Measurements from ENCODE around the gene LRRC8C.

Gene LRRC8C

DNA sequence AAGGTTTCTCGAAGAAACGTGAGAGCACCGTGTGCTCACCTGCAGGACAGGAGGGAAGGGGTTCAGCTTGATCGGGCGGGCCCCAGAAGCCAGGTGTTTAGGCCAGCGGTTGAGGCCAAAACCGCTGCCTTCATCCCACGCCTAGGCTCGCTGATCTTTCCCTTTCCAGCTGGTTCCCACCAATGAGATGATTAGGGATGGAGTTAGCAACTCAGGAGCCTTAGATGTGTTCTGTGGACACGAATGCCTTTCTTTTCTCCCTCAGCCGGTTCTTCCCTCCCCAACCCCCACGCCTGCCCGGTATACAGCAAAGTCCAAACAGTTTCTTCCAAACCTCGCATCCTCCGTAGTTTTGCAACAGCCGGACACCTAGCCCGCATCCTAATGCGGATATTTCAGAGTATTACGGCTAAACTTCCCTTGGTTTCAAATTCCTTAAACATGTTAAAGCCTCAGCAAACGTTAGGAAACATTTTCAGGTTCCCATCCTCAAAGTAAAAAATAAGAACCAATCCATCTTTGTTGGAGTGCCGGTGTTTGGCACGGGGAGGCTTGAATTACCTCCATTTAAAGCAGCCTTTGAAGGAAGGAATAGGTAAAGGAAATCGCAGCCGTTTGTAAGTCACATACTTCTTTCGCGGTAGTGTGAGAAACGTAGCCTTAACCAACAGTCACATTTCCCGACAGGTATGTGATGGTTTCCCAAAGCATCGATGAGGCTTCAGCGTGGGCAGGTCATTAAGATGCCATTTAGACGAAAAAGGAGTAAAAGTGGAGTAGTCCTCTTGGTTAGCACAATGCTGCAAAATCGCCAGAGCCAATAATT, 1.1 kb downstream of the LRRC8C start:
- no peak for DNase-seq (ENCODE audit: low spot score)

DNA sequence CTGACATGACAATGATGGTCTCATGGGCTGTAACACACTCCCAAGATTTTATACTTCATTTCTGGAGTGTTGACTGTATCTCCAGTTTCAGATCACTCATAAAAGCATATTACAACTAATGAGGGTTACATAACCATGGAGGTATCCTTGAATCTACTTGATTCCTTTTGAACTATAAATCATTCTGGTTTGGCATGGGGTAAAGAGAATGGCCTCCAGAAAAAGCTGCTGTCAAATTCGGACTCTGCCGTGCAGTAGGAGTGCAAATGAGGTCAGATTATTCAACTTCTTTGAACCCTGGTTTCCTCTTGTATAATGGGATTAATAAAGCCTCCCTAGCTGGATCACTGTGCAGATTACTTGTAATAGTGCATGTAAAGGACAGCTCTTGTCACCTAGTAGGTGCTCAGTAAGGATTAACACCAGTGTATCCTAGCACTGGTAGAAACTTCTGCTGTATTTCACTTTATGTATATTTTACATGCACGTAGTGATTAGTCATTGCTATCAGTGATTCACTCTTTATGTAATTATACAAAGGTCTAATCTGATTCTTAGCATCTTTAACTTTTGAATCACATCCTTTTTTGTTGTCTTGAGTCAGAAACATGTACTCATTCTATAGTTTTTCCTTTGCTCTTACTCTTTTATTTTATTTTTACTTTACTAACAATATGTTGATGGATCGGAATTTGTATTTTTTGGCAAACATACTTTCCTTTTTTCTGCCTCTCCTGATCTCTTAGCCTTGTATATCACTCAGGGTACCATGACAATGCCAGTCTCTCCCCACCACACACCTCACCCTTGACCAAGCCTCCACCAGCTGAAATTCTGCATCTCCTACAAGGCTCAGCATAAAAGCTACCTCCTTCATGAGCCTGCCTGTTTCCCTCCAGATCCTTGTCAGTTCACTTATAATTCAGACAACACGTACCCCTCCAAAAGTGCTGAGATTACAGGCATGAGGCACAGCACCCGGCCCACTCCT, 3.2 kb downstream of the LRRC8C start:
- peak; percentile 54 for DNase-seq (ENCODE audit: low spot score)

DNA sequence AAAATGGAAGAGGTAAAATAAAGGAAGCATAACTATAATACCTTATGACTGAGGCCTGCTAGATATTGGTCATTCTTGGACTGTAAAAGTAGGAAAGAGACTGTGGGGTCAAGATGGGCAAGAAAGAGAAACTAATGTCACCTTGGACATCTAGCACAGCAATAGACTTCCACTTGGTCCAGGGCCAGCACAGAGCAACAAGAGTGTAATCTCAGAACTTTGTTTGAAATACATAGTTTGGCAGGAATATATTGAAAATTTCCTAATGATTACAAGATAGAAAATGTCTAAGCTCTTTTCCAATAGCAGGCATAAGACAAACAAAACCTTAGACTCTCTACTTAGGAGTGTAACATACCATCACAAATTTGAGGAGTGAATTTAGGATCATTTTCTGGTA, 4.6 kb downstream of the LRRC8C start:
- DNase-seq (ENCODE audit: low spot score) = no peak

DNA sequence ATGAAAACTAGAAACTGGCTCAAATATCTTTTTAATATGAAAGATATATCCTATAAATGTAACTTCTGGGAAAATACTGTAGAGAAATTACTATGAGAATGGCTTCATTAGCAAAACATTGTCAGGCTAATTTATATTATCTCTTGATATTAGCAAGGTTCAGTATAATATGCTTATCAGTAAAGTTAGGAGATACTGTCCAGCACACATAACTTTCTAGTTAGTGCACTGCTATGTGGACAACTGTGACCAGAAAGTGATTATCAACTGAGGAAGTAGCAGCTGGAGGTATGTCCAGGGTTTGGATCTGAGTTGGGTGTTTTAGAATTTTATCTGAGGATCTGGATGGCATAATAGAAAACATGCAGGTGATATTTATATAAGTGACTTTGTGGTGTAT, 7.5 kb downstream of the LRRC8C start:
- no peak for DNase-seq (ENCODE audit: low spot score)

DNA sequence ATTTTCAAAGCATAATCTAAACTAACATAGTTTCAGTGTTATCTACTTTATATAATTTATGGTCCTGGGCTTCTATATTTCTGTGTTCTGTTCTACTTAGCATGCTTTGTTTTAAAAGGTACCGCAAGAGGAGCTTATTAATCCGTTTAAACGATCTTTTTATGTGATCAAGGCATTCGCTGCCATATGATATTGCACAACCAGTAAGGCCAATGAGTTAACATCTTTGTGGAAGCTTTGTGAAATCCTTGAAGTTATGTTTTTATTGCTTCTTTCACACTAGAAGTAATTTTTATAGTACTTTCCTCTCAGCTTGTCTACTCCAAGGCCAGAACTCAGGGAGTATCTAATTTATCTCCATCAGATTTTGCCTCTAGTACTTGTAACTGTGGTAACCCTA, 8.9 kb downstream of the LRRC8C start:
- no peak for DNase-seq (ENCODE audit: low spot score)

DNA sequence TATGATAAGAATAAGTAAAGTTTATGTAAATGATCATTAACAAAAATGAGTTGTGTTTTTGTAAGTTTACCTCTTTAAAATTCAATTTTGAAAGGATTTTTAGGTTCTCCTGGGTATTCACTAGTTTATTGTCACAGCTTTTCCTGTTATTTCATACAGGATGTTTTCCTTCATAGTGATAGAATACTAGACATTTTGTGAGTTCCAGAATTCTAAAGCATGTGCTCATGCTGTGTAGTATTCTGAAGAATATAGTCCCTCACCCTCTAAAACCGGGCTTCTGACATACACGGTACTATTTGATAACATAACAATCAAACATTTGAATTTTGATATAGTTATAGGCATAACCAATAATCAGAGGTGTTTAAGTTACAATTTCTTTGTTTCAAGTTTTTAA, 10.7 kb downstream of the LRRC8C start:
- no peak for DNase-seq (ENCODE audit: low spot score)

DNA sequence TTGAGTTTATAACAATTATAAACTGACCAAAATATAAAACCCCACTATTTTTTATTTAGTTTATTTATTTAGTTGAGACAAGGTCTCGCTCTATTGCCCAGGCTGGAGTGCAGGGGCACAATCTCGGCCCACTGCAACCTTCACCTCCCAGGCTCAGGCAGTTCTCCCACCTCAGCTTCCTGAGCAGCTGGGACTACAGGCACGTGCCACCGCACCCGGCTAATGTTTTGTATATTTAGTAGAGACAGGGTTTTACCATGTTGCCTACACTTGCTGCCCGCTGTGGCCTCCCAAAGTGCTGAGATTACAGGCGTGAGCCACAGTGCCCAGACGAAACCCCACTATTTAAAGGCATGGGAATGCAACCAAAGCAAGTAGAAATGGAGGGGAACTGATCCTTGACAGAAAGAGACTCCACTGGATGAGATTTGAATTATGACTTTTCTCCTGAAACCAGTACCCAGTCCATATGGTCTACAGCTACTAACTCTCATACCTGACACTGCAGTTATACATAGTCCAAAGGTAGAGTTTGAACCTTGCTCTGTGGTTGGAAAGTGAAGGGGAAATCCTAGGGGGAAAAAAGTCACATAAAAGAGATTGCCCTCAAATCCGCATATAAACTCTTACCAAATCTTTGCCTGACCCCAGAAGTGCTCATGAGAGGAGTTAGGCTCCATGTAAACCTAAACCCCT, 11.3 kb downstream of the LRRC8C start:
- no peak for DNase-seq (ENCODE audit: low spot score)

DNA sequence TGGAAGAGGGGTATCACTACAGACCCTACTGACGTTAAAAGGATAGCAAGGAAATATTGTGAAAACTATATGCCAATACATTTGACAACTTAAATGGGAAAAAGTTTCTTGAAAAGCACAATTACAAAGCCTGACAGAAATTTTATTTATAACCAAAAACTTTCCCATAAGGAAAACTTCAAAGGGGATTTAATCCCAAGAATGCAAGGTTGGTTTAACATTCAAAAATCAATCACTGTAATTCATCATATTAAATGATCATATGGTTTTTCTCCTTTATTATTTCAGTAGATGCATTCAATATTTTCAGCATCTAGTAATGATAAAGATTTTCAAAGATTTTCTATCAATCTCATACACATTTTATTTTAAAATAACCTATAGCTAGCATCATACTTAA, 13.3 kb downstream of the LRRC8C start:
- no peak for DNase-seq (ENCODE audit: low spot score)

DNA sequence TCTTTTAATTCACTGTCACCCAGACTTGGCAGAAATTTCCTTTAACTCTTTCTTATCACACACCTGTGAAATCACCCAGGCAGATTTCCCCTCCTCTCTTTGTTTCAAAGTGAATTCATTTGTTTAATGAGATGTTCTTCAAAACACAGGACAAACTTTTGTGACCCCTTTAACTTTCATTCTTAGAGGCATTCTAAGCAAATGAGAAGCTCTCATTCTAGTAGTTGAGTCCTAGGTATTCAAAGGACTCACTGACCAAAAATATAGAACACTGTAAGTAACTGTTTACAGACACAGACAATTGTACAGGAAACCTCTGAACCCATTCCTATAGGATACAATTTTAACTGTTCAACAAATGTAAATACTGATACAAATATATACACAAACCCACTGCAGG, 16.9 kb downstream of the LRRC8C start:
- no peak for DNase-seq (ENCODE audit: low spot score)

DNA sequence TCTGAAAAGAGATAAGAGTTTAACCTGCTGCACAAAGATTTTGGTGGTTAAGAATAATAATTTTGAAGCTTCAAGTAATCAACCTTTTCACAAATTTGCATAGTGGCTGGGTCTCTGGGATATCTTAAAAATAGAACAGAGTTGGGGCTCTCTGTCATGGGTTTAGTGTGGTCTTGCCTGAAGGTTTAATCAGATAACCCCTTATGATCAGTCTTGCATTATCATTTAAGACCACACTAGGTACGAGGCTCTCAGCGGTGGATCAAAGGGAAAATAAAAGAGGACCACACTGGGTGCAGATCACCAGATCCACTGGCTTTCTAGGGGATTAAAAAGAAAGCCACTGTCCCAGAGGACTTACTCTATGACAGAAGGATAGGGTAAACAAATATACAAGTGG, 19.5 kb downstream of the LRRC8C start:
- no peak for DNase-seq (ENCODE audit: low spot score)

DNA sequence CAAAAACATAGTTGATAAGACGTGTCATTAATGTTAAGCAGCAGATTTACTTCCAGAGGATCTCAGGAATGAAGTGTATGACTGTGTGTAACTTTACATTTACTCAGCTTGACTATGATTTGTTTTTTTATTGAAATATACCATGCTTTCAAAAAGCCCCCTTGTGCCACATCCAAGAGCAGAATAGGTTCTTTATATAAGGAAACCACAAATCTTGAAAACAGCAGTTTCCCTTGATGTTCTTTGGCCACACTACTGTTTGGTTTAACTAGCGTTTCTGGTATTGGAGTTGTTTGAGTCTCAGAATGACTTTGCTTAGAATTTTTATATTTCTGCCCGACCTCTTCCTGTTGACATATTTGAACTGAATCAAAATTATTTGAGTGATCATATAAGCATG, 25.0 kb downstream of the LRRC8C start:
- DNase-seq (ENCODE audit: low spot score) = peak; percentile 78

DNA sequence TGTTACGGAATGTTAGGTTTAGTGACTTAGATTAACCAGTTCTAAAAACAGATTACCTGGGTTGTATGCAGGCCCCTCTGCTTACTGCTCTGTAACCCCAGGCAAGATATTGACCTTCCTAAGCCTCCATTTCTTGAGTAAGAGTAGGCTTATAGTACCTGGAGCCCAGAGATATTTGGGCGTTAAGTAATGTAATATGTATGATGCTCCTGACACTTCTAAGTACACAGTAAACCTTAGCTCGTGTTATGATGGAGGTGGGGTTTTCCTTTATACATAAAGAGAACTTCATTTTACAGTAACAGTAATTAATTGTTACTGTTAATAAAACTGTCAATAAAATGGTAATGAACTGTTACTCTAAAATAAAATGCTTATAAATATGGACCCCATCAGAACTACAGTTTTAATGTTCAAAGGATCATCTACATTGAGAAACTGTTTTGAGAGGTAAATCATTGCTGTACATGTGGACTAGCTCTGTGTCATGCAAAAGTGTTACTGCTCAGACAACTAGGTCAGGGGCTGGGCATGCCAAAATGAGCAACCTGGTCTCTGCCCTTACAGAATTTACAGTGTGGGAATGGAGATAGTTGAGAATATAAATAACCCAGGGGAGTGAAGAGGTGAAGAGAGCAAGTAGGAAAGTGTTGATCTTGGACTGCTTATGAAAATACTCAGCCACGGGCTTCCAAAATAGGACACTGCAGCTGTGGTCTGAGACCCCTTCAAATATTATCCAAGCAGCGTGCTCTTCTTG, 26.6 kb downstream of the LRRC8C start:
- DNase-seq (ENCODE audit: low spot score) = peak; percentile 55

DNA sequence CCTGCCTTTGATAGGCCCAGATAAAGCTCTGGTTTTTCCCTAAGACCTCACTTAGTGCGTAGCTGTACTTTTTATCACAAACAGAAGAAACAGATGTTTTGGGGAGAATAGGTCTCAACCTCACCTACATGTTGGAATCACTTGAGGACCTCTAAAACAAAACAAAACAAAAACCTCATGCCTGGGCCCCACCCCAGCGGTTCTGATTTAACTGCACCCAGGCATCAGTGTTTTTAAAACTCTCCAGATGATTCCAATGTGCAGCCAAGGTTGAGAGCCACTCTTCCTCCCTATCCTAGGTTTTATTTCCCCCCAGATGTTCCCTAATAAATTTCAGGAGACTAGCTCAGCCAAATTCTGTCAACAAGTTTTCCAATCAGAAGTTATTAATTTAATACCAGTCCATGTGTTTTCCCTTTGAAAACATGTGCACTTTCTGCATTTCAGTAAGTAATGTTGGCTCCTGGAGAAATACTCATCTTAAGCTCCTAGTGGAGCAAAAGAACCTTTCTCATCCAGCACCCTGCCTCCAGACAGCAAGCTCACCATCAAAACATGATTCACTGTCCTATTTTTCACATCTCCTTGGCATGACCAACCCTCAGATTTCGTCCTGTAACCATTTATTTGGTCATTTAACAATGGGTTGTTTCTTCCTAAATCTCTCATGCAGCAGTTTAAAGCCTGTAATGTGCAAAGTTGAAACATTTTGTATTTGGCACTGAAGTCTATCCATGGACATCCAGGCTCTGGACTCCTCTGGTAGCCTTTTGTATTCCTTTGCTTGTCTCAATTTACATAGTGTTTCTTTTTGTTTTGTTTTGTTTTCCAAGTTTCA, 27.5 kb downstream of the LRRC8C start:
- DNase-seq (ENCODE audit: low spot score) = peak; percentile 33

DNA sequence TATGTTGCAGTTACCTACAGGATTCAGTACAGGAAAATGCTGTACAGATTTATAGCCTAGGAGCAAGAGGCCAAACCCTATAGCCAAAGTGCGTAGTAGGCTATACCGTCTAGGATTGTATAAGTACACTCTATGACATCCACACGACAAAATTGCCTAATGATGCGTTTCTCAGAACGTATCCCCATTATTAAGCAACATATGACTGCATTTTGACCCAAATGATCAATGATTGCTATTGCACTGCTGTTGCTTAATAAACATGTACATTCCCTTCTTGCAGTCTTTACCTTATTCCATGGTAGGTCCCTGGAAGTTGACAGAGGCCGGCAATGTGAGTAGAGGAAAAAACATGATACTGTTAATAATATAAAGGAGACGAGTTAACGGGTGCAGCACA, 33.0 kb downstream of the LRRC8C start:
- DNase-seq (ENCODE audit: low spot score) = no peak

DNA sequence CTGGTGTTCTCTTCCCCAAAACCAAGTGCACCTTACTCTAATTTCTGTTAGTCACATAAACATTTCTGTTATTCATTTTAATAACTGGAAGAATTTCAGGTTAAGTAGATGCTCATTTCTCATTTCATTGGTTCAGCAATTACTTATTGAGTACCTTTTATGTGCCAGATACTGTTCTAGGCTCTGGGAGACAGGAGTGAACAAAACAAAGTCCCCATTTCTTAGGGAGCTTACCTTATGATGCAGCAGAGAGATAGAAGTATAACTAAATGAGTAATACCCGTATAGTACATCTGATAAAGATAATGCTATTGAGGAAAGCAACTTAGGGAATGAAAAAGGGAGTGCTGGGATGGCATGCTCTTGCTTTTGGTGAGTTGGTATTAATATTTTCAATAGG, 33.7 kb downstream of the LRRC8C start:
- DNase-seq (ENCODE audit: low spot score) = no peak

DNA sequence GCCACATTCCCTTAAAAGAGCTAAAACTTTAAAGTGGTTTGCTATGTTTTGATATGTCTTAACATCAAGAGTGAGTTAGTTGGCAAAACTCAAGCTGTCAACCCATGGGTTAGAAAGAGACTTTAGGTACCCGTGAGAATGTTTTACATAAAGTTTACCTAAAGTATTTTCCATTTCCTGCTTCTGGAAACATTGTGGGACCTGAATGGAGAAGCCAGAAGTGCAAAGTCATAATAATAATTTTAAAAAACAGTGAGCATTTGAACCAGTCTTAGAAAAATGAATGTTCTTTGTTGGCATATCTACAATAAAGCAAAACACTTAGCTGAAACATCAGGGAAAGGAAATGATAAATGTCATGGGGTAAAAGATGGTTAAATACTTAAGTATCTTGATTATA, 34.8 kb downstream of the LRRC8C start:
- no peak for DNase-seq (ENCODE audit: low spot score)

DNA sequence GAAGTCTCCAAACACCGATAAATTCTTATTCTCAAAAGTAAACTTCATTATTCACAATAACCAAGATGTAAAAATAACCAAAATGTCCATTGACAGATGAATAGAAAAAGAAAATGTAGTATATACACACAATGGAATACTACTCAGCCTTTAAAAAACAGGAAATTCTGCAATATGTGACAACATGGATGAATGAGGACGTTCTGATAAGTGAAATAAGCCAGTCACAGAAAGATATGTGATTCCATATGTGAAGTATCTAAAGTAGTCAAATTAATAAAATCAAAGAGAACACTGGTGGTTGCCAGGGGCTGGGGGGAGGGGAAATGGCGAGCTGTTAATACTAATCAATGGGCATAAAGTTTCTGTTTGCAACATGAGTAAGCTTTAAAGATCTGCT, 36.0 kb downstream of the LRRC8C start:
- DNase-seq (ENCODE audit: low spot score) = no peak

DNA sequence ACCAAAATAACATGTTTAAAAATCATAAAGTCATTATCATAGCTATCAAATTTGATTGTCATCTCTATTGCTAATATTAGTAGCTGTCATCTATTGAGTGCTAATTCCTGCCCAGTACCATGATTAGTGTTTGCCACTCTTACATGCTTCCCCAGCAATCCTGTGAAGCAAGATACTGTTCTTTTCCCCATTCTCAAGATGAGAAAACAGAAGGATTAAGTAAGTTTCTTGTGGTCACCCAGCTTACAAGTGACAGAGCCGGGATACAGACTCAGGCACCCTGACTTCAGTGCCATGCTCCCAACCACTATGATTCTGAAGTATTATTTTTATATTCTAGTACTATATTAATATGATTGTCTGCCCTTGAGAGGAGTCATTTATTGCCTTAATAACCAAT, 36.5 kb downstream of the LRRC8C start:
- no peak for DNase-seq (ENCODE audit: low spot score)

DNA sequence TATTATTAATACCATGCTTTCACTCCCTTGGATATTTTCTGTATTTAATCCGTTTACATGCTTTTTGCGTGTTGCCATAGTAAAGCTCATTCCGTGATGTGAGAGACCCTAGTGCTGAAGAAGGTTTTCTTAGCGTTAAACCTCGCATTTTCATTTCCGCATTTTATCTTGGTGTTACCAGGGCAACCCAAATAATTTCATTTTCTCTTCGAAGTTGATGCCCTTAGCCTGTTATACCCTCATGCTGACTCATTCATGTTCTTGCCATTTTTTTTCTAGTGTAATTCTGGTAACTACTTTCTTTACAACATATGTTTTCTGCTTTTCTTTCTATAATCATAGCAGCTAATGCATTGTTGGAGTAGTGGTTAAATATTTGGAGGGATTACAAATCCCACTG, 37.2 kb downstream of the LRRC8C start:
- DNase-seq (ENCODE audit: low spot score) = peak; percentile 87

DNA sequence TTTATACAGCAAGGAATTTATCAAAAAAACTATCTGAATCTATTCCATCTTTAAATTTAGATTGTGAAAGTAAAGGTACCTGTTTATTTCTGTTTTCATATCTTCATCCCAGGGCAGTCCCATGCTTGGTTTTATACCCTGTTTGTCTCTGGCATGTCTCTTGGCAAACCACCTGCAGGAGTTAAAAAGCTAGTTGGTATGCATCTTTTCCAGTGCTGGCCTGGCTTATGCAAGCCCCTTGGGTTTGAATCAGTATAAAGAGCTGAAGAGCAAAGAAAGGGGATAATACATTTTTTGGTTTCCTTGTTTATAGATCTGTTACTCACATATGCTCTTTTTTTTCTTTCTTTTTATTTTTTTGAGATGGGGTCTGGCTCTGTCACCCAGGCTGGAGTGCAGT, 37.8 kb downstream of the LRRC8C start:
- DNase-seq (ENCODE audit: low spot score) = no peak
